Hepatocyte (in vitro differentiated cells): Measurements from ENCODE around the gene HSBP1L1. TPM values are rescaled to one million over a fixed set of nuclear protein-coding genes. Genes with fewer than 3 reads are reported as not detected.

ENCODE experiments used
- DNase-seq: peaks from one replicate; pipeline ENCODE4 v3.0.0-alpha.2; 2016; ENCODE audit warnings: low spot score
- H2AFZ ChIP-seq: fragments of 200-600 bp; sonication (generic); 2 replicates; pipeline ENCODE4 v1.6.0; 2016; ENCODE audit warnings: antibody characterized with exemption, mild to moderate bottlenecking
- H3K27ac ChIP-seq: fragments of 200-600 bp; sonication (generic); 2 replicates; pipeline ENCODE4 v1.5.1; 2016; ENCODE audit warnings: mild to moderate bottlenecking
- H3K27me3 ChIP-seq: fragments of 200-600 bp; sonication (generic); 2 replicates; pipeline ENCODE4 v1.6.1; 2016
- H3K36me3 ChIP-seq: fragments of 200-600 bp; sonication (generic); replicated peaks from 2 replicates; pipeline ENCODE4 v1.5.1; 2016; ENCODE audit warnings: low read depth; ENCODE audit not compliant: insufficient read depth
- H3K4me1 ChIP-seq: fragments of 200-600 bp; sonication (generic); 2 replicates; pipeline ENCODE4 v1.5.1; 2016; ENCODE audit warnings: mild to moderate bottlenecking, moderate library complexity; ENCODE audit not compliant: insufficient read depth
- H3K4me2 ChIP-seq: fragments of 200-600 bp; sonication (generic); 2 replicates; pipeline ENCODE4 v1.6.0; 2016
- H3K4me3 ChIP-seq: fragments of 200-600 bp; sonication (generic); 2 replicates; pipeline ENCODE4 v1.5.1; 2016; ENCODE audit warnings: mild to moderate bottlenecking
- H3K79me2 ChIP-seq: fragments of 200-600 bp; sonication (generic); 2 replicates; pipeline ENCODE4 v1.6.0; 2017; ENCODE audit warnings: mild to moderate bottlenecking
- H3K9me2 ChIP-seq: fragments of 200-600 bp; sonication (generic); replicated peaks from 2 replicates; pipeline ENCODE4 v1.6.0; 2017; ENCODE audit warnings: mild to moderate bottlenecking; ENCODE audit not compliant: insufficient read depth
- H3K9me3 ChIP-seq: fragments of 200-600 bp; sonication (generic); 2 replicates; pipeline ENCODE4 v1.5.1; 2016; ENCODE audit warnings: low read depth, mild to moderate bottlenecking
- H4K20me1 ChIP-seq: fragments of 200-600 bp; sonication (generic); 2 replicates; pipeline ENCODE4 v1.6.0; 2016; ENCODE audit warnings: mild to moderate bottlenecking; ENCODE audit not compliant: insufficient read depth, poor library complexity, severe bottlenecking
- CTCF ChIP-seq: fragments of 200-600 bp; sonication (generic); IDR thresholded peaks from 2 replicates; pipeline ENCODE4 v1.5.1; 2016; ENCODE audit warnings: antibody characterized with exemption, mild to moderate bottlenecking; ENCODE audit not compliant: poor library complexity
- EZH2 ChIP-seq: fragments of 200-600 bp; sonication (generic); IDR thresholded peaks from 2 replicates; pipeline ENCODE4 v1.6.1; 2016; ENCODE audit warnings: antibody characterized with exemption, mild to moderate bottlenecking, borderline replicate concordance
- EZH2phosphoT487 ChIP-seq: fragments of 200-600 bp; sonication (generic); IDR thresholded peaks from one replicate; pipeline ENCODE4 v1.6.1; 2018; ENCODE audit warnings: antibody characterized with exemption, mild to moderate bottlenecking, low read depth, moderate library complexity; ENCODE audit not compliant: unreplicated experiment, severe bottlenecking
- WGBS: methylation state at CpG from one replicate; pipeline ENCODE4 v1.1.6; 2016; ENCODE audit warnings: low lambda C conversion rate; ENCODE audit errors: missing lambda C conversion rate; 5-methylcytosine and 5-hydroxymethylcytosine counted together
- polyA plus RNA-seq: library from polyadenylated mRNA; unstranded; fragments of >200 nt; fragmentation: Nextera tagmentation; extraction: Ambion mirVana; gene quantifications from 2 replicates; pipeline ENCODE4 v1.2.1, GENCODE V29; 2016
- total RNA-seq: library from RNA; depleted of rRNA; stranded (reverse); fragments of >200 nt; gene quantifications from 2 replicates; pipeline ENCODE4 v1.2.3, GENCODE V29; 2014

Gene HSBP1L1
- 55.2 and 58.7 TPM in 2 replicates for total RNA-seq
- 81.9 and 82.0 TPM in 2 replicates for polyA plus RNA-seq

GRCh38 chr18:79964330-79965118 is at the start of gene HSBP1L1:
HSBP1L1 (plus strand) TSS chr18:79964643; CDS start chr18:79964736, 93 bp downstream.
- Histone ChIP-seq H3K27me3 (no peaks in the 10 kb centered on the region), H4K20me1 (peaks cover 6% of the 10 kb centered on the region), H3K27ac (peak within 1 kb of the TSS; percentile 96), H3K4me2 (peak within 1 kb of the TSS; percentile 94), H2AFZ (peak within 1 kb of the TSS; percentile 3), H3K4me1 (peaks cover 20% of the 10 kb centered on the region), H3K4me3 (peak within 1 kb of the TSS; percentile 55), H3K36me3 (no peaks in the 10 kb centered on the region), H3K9me2 (no peaks in the 10 kb centered on the region), H3K79me2 (peaks cover 24% of the 10 kb centered on the region), H3K9me3 (no peaks in the 10 kb centered on the region)
- TF ChIP-seq CTCF (peak; percentile 34), EZH2phosphoT487 (no peak), EZH2 (no peak)
- 14% methylated on average over 40 of the region's 73 CpGs for WGBS
- peak; percentile 92 for DNase-seq

GRCh38 chr18:79915161-79916127 is 49.0 kb upstream of the HSBP1L1 start:
- H3K4me3 ChIP-seq, result no peak overlapping the region
- no peaks in the 10 kb centered on the region for H3K4me1 ChIP-seq
- TF ChIP-seq EZH2 (no peak), EZH2phosphoT487 (no peak), CTCF (no peak)
- no peaks in the 10 kb centered on the region for H4K20me1 ChIP-seq
- peak; percentile 2 for DNase-seq
- no peaks in the 10 kb centered on the region for H3K27me3 ChIP-seq
- H3K79me2 ChIP-seq, result peaks cover 4% of the 10 kb centered on the region
- no peaks in the 10 kb centered on the region for H3K9me3 ChIP-seq
- H2AFZ ChIP-seq, result no peak overlapping the region
- H3K4me2 ChIP-seq, result no peak overlapping the region
- no peaks in the 10 kb centered on the region for H3K36me3 ChIP-seq
- no peaks in the 10 kb centered on the region for H3K9me2 ChIP-seq
- no peak overlapping the region for H3K27ac ChIP-seq
- WGBS, result 96% methylated on average over 35 of the region's 50 CpGs

- Histone ChIP-seq H2AFZ (no peak overlapping the region), H3K9me2 (no peaks in the 10 kb centered on the region), H3K79me2 (no peaks in the 10 kb centered on the region), H3K36me3 (no peaks in the 10 kb centered on the region), H3K4me2 (no peak overlapping the region), H3K9me3 (no peaks in the 10 kb centered on the region), H3K4me1 (no peaks in the 10 kb centered on the region), H4K20me1 (no peaks in the 10 kb centered on the region), H3K27me3 (no peaks in the 10 kb centered on the region), H3K4me3 (no peak overlapping the region), H3K27ac (no peak overlapping the region)
- DNase-seq, result no peak
- TF ChIP-seq EZH2phosphoT487 (no peak), EZH2 (no peak), CTCF (no peak)
- 97% methylated on average over 19 of the region's 26 CpGs for WGBS
Observed at GRCh38 chr18:79916128-79916494, 48.3 kb upstream of the HSBP1L1 start.
